ENCODE data around the gene CEP41. TPM values are rescaled to one million over a fixed set of nuclear protein-coding genes. Genes with fewer than 3 reads are reported as not detected.
"Not testable (repeated sequence)": the region's sequence is repeated elsewhere in the genome, so short reads cannot be mapped to it uniquely, and the experiment has no call there.

CEP41 gene
- total RNA-seq, 2 donors from 2014 or later: 11.3 to 17.7 TPM

- DNase-seq (ENCODE audit: low spot score) (no peak), ATAC-seq (peak in 1 of 2 donors; percentile 75)
- H3K27me3 Mint-ChIP-seq: peaks cover 15% of the 10 kb centered on the region in 2 donors
- H3K36me3 Mint-ChIP-seq: no peaks in the 10 kb centered on the region
- H3K27ac Mint-ChIP-seq: no peak overlapping the region
- peaks cover 2 to 9% of the 10 kb centered on the region in 2 donors for H3K4me1 Mint-ChIP-seq (ENCODE audit: low read depth in 2 of 2)
- H3K4me3 Mint-ChIP-seq: peak overlapping the region; percentile 26
- H3K9me3 Mint-ChIP-seq: no peaks in the 10 kb centered on the region
These were observed 35.7 kb upstream of the CEP41 start for GRCh38 chr7:130476297-130477150.

- Mint-ChIP-seq H3K27me3 (peaks cover 16 to 19% of the 10 kb centered on the region in 2 donors), H3K4me3 (no peak overlapping the region), H3K36me3 (no peaks in the 10 kb centered on the region), H3K27ac (no peak overlapping the region), H3K9me3 (no peaks in the 10 kb centered on the region), H3K4me1 (ENCODE audit: low read depth in 2 of 2) (peaks cover 2 to 9% of the 10 kb centered on the region in 2 donors)
- DNase-seq (ENCODE audit: low spot score) (no peak), ATAC-seq (no peak)
These were observed 35.0 kb upstream of the CEP41 start for GRCh38 chr7:130475776-130476175.

DNA sequence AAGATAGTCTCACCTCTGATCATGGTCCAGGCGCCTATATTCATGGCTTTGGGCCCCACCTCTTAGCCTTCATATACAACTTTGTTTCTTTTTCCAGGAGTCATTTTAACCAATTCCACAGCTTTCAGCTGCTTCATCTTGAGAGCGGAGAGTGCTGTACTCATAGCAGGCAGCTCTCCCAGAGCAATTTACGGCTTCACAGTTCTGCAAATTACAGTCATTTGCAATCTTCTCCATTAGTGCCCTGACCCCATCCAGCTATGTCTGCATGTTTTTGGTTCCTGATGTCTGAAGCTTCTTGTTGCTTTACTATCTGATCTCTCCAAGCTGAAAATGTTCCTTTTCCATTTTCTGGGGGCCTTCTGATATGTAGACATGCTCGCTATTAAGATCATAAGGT is 33.1 kb upstream of the CEP41 start:
- peaks cover 20 to 32% of the 10 kb centered on the region in 2 donors for H3K27me3 Mint-ChIP-seq
- no peak for ATAC-seq

GRCh38 chr7:130473289-130473688 is 32.5 kb upstream of the CEP41 start:
- Mint-ChIP-seq H3K4me3 (no peak overlapping the region), H3K9me3 (no peaks in the 10 kb centered on the region), H3K4me1 (ENCODE audit: low read depth in 2 of 2) (peaks cover 5 to 9% of the 10 kb centered on the region in 2 donors), H3K27ac (no peak overlapping the region), H3K36me3 (no peaks in the 10 kb centered on the region), H3K27me3 (peaks cover 22 to 32% of the 10 kb centered on the region in 2 donors)
- no peak for DNase-seq (ENCODE audit: low spot score)
- no peak for ATAC-seq

More for the DNA sequence above, 33.1 kb upstream of the CEP41 start:
- H3K4me1 Mint-ChIP-seq (ENCODE audit: low read depth in 2 of 2): peaks cover 5 to 9% of the 10 kb centered on the region in 2 donors
- H3K36me3 Mint-ChIP-seq: no peaks in the 10 kb centered on the region
- no peak for DNase-seq (ENCODE audit: low spot score)
- no peak overlapping the region for H3K4me3 Mint-ChIP-seq
- no peak overlapping the region for H3K27ac Mint-ChIP-seq
- H3K9me3 Mint-ChIP-seq: no peaks in the 10 kb centered on the region

DNA sequence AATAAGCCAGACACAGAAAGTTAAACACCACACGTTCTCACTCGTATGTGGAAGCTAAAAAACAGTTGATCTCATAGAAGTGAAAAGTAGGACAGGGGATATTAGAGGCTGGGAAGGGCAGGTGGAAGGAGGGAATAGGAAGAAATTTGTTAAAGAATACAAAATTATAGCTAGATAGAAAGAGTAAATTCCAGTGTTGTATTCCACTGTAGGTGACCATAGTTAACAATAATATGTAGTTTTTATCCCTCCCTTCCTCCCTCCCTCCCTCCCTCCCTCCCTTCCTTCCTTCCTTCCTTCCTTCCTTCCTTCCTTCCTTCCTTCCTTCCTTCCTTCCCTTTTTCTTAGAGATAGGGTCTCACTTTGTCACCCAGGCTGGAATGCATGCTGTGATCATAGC is 31.2 kb upstream of the CEP41 start:
- H3K27ac Mint-ChIP-seq: no peak overlapping the region
- no peak for DNase-seq (ENCODE audit: low spot score)

GRCh38 chr7:130468612-130469011 is 27.8 kb upstream of the CEP41 start:
- DNase-seq (ENCODE audit: low spot score) (no peak), ATAC-seq (no peak)
- H3K27ac Mint-ChIP-seq: no peak overlapping the region
- H3K4me3 Mint-ChIP-seq: no peak overlapping the region
- no peaks in the 10 kb centered on the region for H3K36me3 Mint-ChIP-seq
- peaks cover 24 to 36% of the 10 kb centered on the region in 2 donors for H3K27me3 Mint-ChIP-seq
- H3K9me3 Mint-ChIP-seq: no peaks in the 10 kb centered on the region
- peaks cover 0 to 2% of the 10 kb centered on the region in 2 donors for H3K4me1 Mint-ChIP-seq (ENCODE audit: low read depth in 2 of 2)

More for the DNA sequence above, 31.2 kb upstream of the CEP41 start:
- peaks cover 5 to 9% of the 10 kb centered on the region in 2 donors for H3K4me1 Mint-ChIP-seq (ENCODE audit: low read depth in 2 of 2)
- H3K27me3 Mint-ChIP-seq: peaks cover 23 to 32% of the 10 kb centered on the region in 2 donors
- no peak for ATAC-seq
- no peaks in the 10 kb centered on the region for H3K36me3 Mint-ChIP-seq
- no peaks in the 10 kb centered on the region for H3K9me3 Mint-ChIP-seq
- no peak overlapping the region for H3K4me3 Mint-ChIP-seq

DNA sequence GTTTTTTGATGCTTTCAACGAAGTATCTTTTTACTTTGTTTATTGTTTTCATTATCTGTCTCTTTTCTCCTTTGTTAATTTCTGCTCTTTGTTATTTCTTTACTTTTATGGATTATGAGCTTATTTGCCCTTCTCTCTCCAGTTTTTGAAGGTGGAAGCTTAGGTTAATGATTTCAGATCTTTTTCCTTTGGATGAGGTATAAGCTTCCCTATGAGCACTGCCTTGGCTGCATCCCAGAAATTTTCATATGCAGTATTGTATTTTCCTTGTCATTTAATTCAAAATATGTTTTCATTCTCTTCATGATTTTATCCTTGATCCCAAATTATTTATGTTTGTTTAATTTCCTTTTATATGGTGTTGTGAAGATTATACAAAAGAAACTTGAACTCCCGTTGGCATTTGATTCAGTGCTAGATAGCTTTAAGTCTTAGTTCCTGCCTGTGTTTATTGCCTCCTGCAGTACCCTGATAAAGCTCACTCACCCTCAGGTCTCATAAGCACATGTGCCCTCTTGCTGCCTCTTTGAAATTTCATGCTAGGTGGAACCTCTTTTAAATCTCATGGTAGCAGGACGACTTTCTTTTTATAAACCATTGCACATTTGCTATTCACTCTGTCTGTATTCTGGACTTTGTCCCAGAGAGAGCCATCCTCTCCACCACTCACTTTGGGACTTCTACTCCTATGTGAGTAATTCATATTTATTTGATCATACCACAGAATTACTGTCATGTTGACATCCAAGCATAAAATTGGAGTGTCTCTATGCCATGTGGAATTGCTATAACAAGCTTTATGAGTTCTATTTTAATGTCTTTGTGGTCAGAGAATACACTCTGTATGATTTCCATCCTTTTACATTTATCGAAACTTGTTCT is 23.0 kb upstream of the CEP41 start:
- ATAC-seq: no peak
- Mint-ChIP-seq H3K27ac (no peak overlapping the region), H3K27me3 (peaks cover 15 to 16% of the 10 kb centered on the region in 2 donors)

DNA sequence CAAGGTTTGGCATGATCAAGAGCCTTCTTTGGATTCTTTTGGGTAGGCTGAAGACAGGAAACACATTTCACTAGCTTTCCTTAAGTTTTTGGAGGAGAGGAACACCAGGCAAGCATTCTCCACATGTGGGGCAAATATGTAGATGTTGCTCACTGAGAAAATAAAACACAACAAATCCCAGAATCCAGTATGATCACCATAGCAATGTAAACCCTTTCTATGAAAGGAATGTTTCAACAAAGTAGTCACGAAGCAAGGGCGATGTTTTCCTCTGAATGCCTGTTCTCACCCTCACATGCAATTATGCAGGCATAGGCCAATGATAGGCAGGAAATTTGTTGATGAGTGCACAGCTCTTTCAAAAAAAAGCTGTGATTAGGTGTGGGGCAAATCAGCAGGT is 20.5 kb upstream of the CEP41 start:
- H3K4me1 Mint-ChIP-seq (ENCODE audit: low read depth in 2 of 2): peaks cover 7 to 10% of the 10 kb centered on the region in 2 donors
- ATAC-seq (no peak), DNase-seq (ENCODE audit: low spot score) (no peak)
- H3K27ac Mint-ChIP-seq: no peak overlapping the region
- peaks cover 3% of the 10 kb centered on the region for H3K9me3 Mint-ChIP-seq
- H3K4me3 Mint-ChIP-seq: no peak overlapping the region
- H3K36me3 Mint-ChIP-seq: no peaks in the 10 kb centered on the region
- peaks cover 12 to 15% of the 10 kb centered on the region in 2 donors for H3K27me3 Mint-ChIP-seq

More for the DNA sequence above, 23.0 kb upstream of the CEP41 start:
- Mint-ChIP-seq H3K4me1 (ENCODE audit: low read depth in 2 of 2) (peaks cover 0 to under 1% of the 10 kb centered on the region in 2 donors), H3K4me3 (no peak overlapping the region), H3K9me3 (peaks cover 3% of the 10 kb centered on the region), H3K36me3 (no peaks in the 10 kb centered on the region)
- no peak for DNase-seq (ENCODE audit: low spot score)

DNA sequence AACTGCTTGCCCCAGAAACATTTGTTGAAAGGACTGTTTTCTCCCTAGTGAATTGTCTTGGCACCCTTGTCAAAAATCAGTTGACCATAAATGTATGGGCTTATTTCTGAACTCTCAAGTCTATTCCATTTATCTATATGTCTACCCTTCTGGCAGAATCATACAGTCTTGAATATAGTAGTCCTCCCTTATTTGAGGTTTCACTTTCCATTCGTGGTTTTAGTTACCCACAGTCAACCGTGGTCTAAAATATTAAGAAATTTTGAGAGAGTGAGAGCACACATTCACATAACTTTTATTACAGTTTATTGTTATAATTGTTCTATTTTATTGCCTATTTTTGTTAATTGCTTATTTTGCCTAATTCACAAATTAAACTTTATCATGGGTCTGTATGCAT is 17.4 kb upstream of the CEP41 start:
- peaks cover 0 to under 1% of the 10 kb centered on the region in 2 donors for H3K27me3 Mint-ChIP-seq
- peaks cover 3% of the 10 kb centered on the region for H3K9me3 Mint-ChIP-seq
- H3K4me1 Mint-ChIP-seq (ENCODE audit: low read depth in 2 of 2): peaks cover 7 to 10% of the 10 kb centered on the region in 2 donors
- H3K27ac Mint-ChIP-seq: peak overlapping the region; percentile 5 to 55
- no peaks in the 10 kb centered on the region for H3K36me3 Mint-ChIP-seq
- ATAC-seq (peak; percentile 71 to 74), DNase-seq (ENCODE audit: low spot score) (no peak)
- peak overlapping the region; percentile 33 for H3K4me3 Mint-ChIP-seq

- Mint-ChIP-seq H3K36me3 (no peaks in the 10 kb centered on the region), H3K4me1 (ENCODE audit: low read depth in 2 of 2) (peaks cover 7 to 10% of the 10 kb centered on the region in 2 donors), H3K27me3 (no peaks in the 10 kb centered on the region), H3K27ac (no peak overlapping the region), H3K9me3 (peaks cover 3% of the 10 kb centered on the region), H3K4me3 (no peak overlapping the region)
- no peak for DNase-seq (ENCODE audit: low spot score)
- no peak for ATAC-seq
These were observed 14.1 kb upstream of the CEP41 start for GRCh38 chr7:130454959-130455358.

GRCh38 chr7:130452951-130453350 is 12.1 kb upstream of the CEP41 start:
- Mint-ChIP-seq H3K9me3 (peaks cover 3% of the 10 kb centered on the region), H3K27me3 (peaks cover 3 to 7% of the 10 kb centered on the region in 2 donors), H3K4me1 (ENCODE audit: low read depth in 2 of 2) (peaks cover 0 to under 1% of the 10 kb centered on the region in 2 donors), H3K4me3 (no peak overlapping the region), H3K27ac (no peak overlapping the region), H3K36me3 (peaks cover 6% of the 10 kb centered on the region)
- DNase-seq (ENCODE audit: low spot score) (no peak), ATAC-seq (no peak)

DNA sequence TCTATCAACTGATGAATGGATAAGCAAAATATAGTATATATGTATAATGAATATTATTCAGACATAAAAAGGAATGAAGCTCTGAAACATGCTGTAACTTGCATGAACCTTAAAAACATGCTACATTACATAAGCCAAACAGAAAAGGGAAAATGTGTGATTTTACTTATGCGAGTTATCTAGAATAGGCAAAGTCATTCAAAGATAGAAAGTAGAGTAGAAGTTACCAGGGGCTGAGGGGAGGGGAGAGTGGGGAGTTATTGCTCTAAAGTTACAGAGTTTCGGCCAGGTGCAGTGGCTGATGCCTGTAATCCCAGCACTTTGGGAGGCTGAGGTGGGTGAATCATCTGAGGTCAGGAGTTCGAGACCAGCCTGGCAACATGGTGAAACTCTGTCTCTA is 10.5 kb upstream of the CEP41 start:
- not testable (repeated sequence) for H3K4me1 Mint-ChIP-seq (ENCODE audit: low read depth in 2 of 2); H3K27ac Mint-ChIP-seq; ATAC-seq; DNase-seq (ENCODE audit: low spot score); H3K4me3 Mint-ChIP-seq; H3K9me3 Mint-ChIP-seq; H3K27me3 Mint-ChIP-seq
- H3K36me3 Mint-ChIP-seq: peaks cover 10% of the 10 kb centered on the region

GRCh38 chr7:130446259-130446658 is 5.4 kb upstream of the CEP41 start:
- H3K4me3 Mint-ChIP-seq: peak overlapping the region; percentile 1
- peak overlapping the region in 1 of 2 donors; percentile 6 for H3K27ac Mint-ChIP-seq
- no peak for DNase-seq (ENCODE audit: low spot score)
- peaks cover 4 to 11% of the 10 kb centered on the region in 2 donors for H3K4me1 Mint-ChIP-seq (ENCODE audit: low read depth in 2 of 2)
- peaks cover 10% of the 10 kb centered on the region for H3K36me3 Mint-ChIP-seq
- H3K27me3 Mint-ChIP-seq: peaks cover 5 to 8% of the 10 kb centered on the region in 2 donors
- H3K9me3 Mint-ChIP-seq: peaks cover 3% of the 10 kb centered on the region
- peak; percentile 52 to 84 for ATAC-seq

Data from natural killer cell treated with Interleukin-12 subunit alpha and Interleukin-12 subunit beta and Interleukin-15 and Interleukin-18, amount 100 ng/mL, for 72 hours (primary cell).